Upper lobe of right lung (tissue), 1 donor: Measurements from ENCODE around the gene PLBD1. TPM values are rescaled to one million over a fixed set of nuclear protein-coding genes. Genes with fewer than 3 reads are reported as not detected.

ENCODE experiments used
- ATAC-seq: fragments of 200-7000 bp; cut with Tn5 transposase; one replicate; pipeline ENCODE4 v1.9.1; 2020; ENCODE audit warnings: mild to moderate bottlenecking, moderate library complexity
- DNase-seq: peaks from one replicate; pipeline ENCODE4 v3.0.0-alpha.2; 2020
- H3K27ac ChIP-seq: fragments of 200-600 bp; one replicate; pipeline ENCODE4 v1.8.0; 2022
- H3K27me3 ChIP-seq: fragments of 200-600 bp; one replicate; pipeline ENCODE4 v1.8.0; 2022; ENCODE audit warnings: mild to moderate bottlenecking
- H3K36me3 ChIP-seq: fragments of 200-600 bp; one replicate; pipeline ENCODE4 v1.8.0; 2022
- H3K4me1 ChIP-seq: fragments of 200-600 bp; one replicate; pipeline ENCODE4 v1.8.0; 2022
- H3K4me3 ChIP-seq: fragments of 200-600 bp; one replicate; pipeline ENCODE4 v1.8.0; 2022; ENCODE audit warnings: mild to moderate bottlenecking
- H3K9me3 ChIP-seq: fragments of 200-600 bp; one replicate; pipeline ENCODE4 v1.8.0; 2022
- CTCF ChIP-seq: fragments of 200-600 bp; IDR thresholded peaks from one replicate; pipeline ENCODE4 v1.8.0; 2022; ENCODE audit warnings: antibody characterized with exemption
- intact Hi-C: fragments of 100-400 bp; cut with DNase I; formaldehyde crosslinking; loops from one replicate; pipeline ENCODE4 v1.11.0; 2022
- total RNA-seq: library from RNA; stranded (reverse); fragmentation: NEBNext Ultra II Directional; extraction: Animal tissue kit (Norgen Biotek cat#: 25700); gene quantifications from one replicate; pipeline ENCODE4 v1.2.1, GENCODE V29; 2021
- donor health status: DM: no; HTN: yes; CAD: no; lungs with severe emphysema.

Gene PLBD1
- total RNA-seq, 1 donor from 2014 or later = 49.3 TPM

GRCh38 chr12:14558473-14558959 lies 9.2 kb downstream of the PLBD1 start:
- Histone ChIP-seq H3K9me3 (no peaks in the 10 kb centered on the region), H3K27me3 (no peaks in the 10 kb centered on the region), H3K36me3 (no peaks in the 10 kb centered on the region), H3K4me3 (no peak overlapping the region), H3K4me1 (peaks cover 26% of the 10 kb centered on the region), H3K27ac (no peak overlapping the region)
- DNase-seq (no peak), ATAC-seq (peak; percentile 14)
- TF ChIP-seq CTCF = no peak
- intact Hi-C loops = no loop called here

- TF ChIP-seq CTCF = no peak
- DNase-seq = no peak
- Histone ChIP-seq H3K4me1 (peaks cover 26% of the 10 kb centered on the region), H3K27me3 (no peaks in the 10 kb centered on the region), H3K9me3 (no peaks in the 10 kb centered on the region), H3K36me3 (no peaks in the 10 kb centered on the region), H3K4me3 (no peak overlapping the region), H3K27ac (no peak overlapping the region)
- no peak for ATAC-seq
- intact Hi-C loops = no loop called here
Measured at GRCh38 chr12:14557966-14558365, 9.7 kb downstream of the PLBD1 start.

DNA sequence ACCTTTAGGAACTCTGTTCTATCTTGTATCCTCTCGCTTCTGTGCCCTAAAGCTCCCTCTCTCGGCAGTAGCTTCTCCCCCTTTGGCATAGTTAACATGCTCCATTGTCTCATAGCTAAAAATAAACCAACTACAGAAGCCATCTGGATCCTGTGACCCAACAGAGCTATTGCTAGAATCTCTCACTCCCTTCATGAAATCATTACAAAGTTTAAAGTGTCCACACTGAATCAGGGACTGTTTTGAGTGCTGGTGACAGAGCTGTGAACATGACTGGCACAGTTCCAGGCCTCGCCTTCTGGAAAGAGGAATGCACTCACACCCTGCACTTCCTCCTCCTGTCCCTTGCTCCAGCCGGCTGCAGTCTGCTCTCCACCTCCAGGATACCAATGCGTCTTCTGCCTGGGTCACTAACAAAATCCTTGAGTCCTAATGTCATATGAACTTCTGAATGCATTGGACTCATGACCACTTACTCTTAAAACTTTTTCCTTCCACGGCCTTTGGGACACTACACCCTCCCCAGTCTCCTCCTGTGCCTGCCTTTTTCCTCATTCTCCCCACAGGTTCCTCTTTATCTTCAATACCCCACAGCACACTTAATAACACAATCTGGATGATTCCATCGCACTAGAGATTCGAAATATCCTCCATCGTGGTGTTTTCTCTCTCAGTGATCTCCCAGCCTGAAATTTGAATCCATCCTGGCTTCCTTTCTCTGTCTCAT lies 13.2 kb downstream of the PLBD1 start:
- ATAC-seq (peak; percentile 96), DNase-seq (peak; percentile 92)
- intact Hi-C loops = no loop called here
- TF ChIP-seq CTCF = no peak
- H3K9me3 ChIP-seq = no peaks in the 10 kb centered on the region
- peak overlapping the region; percentile 43 for H3K27ac ChIP-seq
- no peaks in the 10 kb centered on the region for H3K36me3 ChIP-seq
- peaks cover 26% of the 10 kb centered on the region for H3K4me1 ChIP-seq
- no peaks in the 10 kb centered on the region for H3K27me3 ChIP-seq
- H3K4me3 ChIP-seq = peak overlapping the region; percentile 6

DNA sequence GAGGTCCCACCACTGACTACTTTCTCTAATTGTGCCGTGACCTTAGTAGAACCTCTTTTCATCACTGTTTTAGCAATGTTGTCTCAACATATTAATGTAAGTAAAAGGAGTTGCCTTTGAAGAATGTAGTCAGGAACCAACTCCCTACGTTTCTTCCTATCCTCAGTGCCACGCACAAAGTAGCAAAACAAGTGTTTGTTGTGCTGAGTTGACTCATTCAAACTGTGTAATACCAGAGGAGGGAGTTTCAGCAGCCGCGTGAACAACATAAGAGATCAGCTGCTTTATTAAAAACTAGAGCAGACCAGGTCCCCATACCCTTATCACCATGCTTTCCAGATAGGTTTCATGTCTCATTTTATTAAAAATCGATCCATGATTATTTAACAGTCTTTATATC lies 19.1 kb downstream of the PLBD1 start:
- TF ChIP-seq CTCF = no peak
- DNase-seq = no peak
- Histone ChIP-seq H3K4me3 (no peak overlapping the region), H3K27me3 (no peaks in the 10 kb centered on the region), H3K27ac (no peak overlapping the region), H3K36me3 (no peaks in the 10 kb centered on the region), H3K9me3 (no peaks in the 10 kb centered on the region), H3K4me1 (peaks cover under 1% of the 10 kb centered on the region)
- intact Hi-C loops = no loop called here
- no peak for ATAC-seq

DNA sequence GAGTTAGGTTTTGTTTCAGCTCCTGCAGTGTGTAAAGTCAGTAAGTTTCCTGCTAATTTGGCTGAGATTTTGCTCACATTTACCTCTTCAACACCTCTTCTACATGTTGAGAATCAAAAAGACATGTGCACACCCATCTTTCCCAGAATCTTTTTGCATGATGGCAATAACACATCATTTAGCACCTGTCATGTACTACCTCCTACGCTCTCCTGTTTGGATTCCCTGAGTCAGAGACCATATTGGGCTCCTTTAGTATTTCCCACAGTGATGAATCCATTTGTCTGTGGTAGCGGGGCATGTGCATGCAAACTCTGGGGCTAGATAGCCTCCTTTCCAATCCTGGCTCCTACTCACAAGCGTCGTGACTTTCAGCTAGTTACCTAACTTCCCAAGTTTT lies 20.1 kb downstream of the PLBD1 start:
- no peak for DNase-seq
- Histone ChIP-seq H3K36me3 (no peaks in the 10 kb centered on the region), H3K9me3 (no peaks in the 10 kb centered on the region), H3K27me3 (no peaks in the 10 kb centered on the region), H3K4me3 (no peak overlapping the region), H3K27ac (no peak overlapping the region), H3K4me1 (no peaks in the 10 kb centered on the region)
- intact Hi-C loops = no loop called here
- no peak for TF ChIP-seq CTCF
- no peak for ATAC-seq
